T-cell (primary cell): ENCODE data around the gene RAPGEF4. TPM values are rescaled to one million over a fixed set of nuclear protein-coding genes. Genes with fewer than 3 reads are reported as not detected.

Experiments used
- ATAC-seq, 4 experiments: fragments of 200-7000 bp in 3 of 4; fragments of 150-1000 bp in 1 of 4; cut with Tn5 transposase; replicated peaks in 1 of 4; 1 replicate in 3 of 4; 2 replicates in 1 of 4; pipeline ENCODE4 v1.10.0; 2021; ENCODE audit warnings: moderate library complexity in 3 of 4, mild to moderate bottlenecking in 2 of 4, moderate number of reproducible peaks in 1 of 4
- CTCF ChIA-PET, 2 donors: fragments of 300-600 bp; sonication (Branson Sonifier 250); formaldehyde crosslinking; loops; one replicate each; lab custom pipeline; 2022; ENCODE audit warnings: antibody characterized with exemption in 2 of 2; lab: Charles Lee
- POLR2A ChIA-PET, 2 donors: fragments of 300-600 bp; sonication (Branson Sonifier 250); formaldehyde crosslinking; loops; one replicate each; lab custom pipeline; 2022; ENCODE audit warnings: antibody characterized with exemption in 2 of 2; lab: Charles Lee
- DNase-seq, 35 experiments: peaks; one replicate each; pipeline versions ENCODE4 v3.0.0 to v3.0.0-alpha.2; 2013 to 2023
- H3K27ac ChIP-seq: one replicate; pipeline ENCODE4 v1.5.1; 2013; ENCODE audit warnings: low read length
- H3K27me3 ChIP-seq, 2 experiments: replicated peaks in 1 of 2; 1 replicate in 1 of 2; 2 replicates in 1 of 2; pipeline versions ENCODE4 v1.6.1 to v1.7.0; 2013; ENCODE audit warnings: low read length in 1 of 2, mixed read lengths in 1 of 2; ENCODE audit not compliant: control insufficient read depth in 2 of 2, insufficient read depth in 2 of 2; ENCODE audit errors: extremely low read depth in 1 of 2
- H3K36me3 ChIP-seq, 2 donors: 1 replicate in 1 of 2; 2 replicates in 1 of 2; pipeline versions ENCODE4 v1.6.1 to v1.7.0; 2013; ENCODE audit warnings: low read length in 1 of 2; ENCODE audit not compliant: control insufficient read depth in 2 of 2, insufficient read depth in 1 of 2; ENCODE audit errors: extremely low read depth in 1 of 2
- H3K4me1 ChIP-seq, 2 experiments: 1 replicate in 1 of 2; 2 replicates in 1 of 2; pipeline versions ENCODE4 v1.6.1 to v1.7.0; 2013; ENCODE audit warnings: low read length in 2 of 2, mixed read lengths in 1 of 2; ENCODE audit not compliant: insufficient read depth in 2 of 2, control insufficient read depth in 1 of 2; ENCODE audit errors: extremely low read depth in 1 of 2
- H3K4me3 ChIP-seq, 2 donors: 1 replicate in 1 of 2; 2 replicates in 1 of 2; pipeline versions ENCODE4 v1.5.1 to v1.7.0; 2013; ENCODE audit warnings: mild to moderate bottlenecking in 2 of 2, low read length in 1 of 2, moderate library complexity in 1 of 2; ENCODE audit not compliant: control insufficient read depth in 1 of 2; ENCODE audit errors: extremely low read depth in 1 of 2
- H3K9me3 ChIP-seq: 2 replicates; pipeline ENCODE4 v1.7.0; 2013
- H3K27ac Mint-ChIP-seq, 2 donors: one replicate each; pipeline ENCODE4 v1.8.0; 2020 to 2021; ENCODE audit warnings: mild to moderate bottlenecking in 2 of 2, mixed read lengths in 2 of 2
- H3K27me3 Mint-ChIP-seq, 2 donors: one replicate each; pipeline ENCODE4 v1.8.0; 2021 to 2022; ENCODE audit warnings: mixed read lengths in 2 of 2
- H3K36me3 Mint-ChIP-seq: one replicate; pipeline ENCODE4 v1.8.0; 2021; ENCODE audit warnings: mixed read lengths
- H3K4me1 Mint-ChIP-seq, 3 donors: one replicate each; pipeline ENCODE4 v1.8.0; 2020 to 2022; ENCODE audit warnings: mixed read lengths in 3 of 3, mild to moderate bottlenecking in 1 of 3
- H3K4me3 Mint-ChIP-seq, 3 donors: one replicate each; pipeline ENCODE4 v1.8.0; 2020 to 2022; ENCODE audit warnings: mild to moderate bottlenecking in 3 of 3, mixed read lengths in 3 of 3, moderate library complexity in 3 of 3
- H3K9me3 Mint-ChIP-seq, 3 donors: one replicate each; pipeline ENCODE4 v1.8.0; 2020 to 2022; ENCODE audit warnings: mixed read lengths in 3 of 3
- WGBS: methylation state at CpG from one replicate; pipeline ENCODE4 v1.1.5; 2013; ENCODE audit warnings: missing lambda C conversion rate; ENCODE audit not compliant: insufficient coverage; 5-methylcytosine and 5-hydroxymethylcytosine counted together
- total RNA-seq, 35 experiments: library from RNA in 6 of 35; stranded (reverse) in 6 of 35; fragments of 120-200 nt in 1 of 35; gene quantifications; one replicate each; pipeline versions ENCODE4 v1.2.1 to v1.2.4 and lab custom pipeline; 2013 to 2026

Gene RAPGEF4
- total RNA-seq, 5 donors from 2014 or later (not counting 1 experiment from before 2014, with no cell fraction given): 0.18 to 2.5 (median 0.38) TPM

DNA sequence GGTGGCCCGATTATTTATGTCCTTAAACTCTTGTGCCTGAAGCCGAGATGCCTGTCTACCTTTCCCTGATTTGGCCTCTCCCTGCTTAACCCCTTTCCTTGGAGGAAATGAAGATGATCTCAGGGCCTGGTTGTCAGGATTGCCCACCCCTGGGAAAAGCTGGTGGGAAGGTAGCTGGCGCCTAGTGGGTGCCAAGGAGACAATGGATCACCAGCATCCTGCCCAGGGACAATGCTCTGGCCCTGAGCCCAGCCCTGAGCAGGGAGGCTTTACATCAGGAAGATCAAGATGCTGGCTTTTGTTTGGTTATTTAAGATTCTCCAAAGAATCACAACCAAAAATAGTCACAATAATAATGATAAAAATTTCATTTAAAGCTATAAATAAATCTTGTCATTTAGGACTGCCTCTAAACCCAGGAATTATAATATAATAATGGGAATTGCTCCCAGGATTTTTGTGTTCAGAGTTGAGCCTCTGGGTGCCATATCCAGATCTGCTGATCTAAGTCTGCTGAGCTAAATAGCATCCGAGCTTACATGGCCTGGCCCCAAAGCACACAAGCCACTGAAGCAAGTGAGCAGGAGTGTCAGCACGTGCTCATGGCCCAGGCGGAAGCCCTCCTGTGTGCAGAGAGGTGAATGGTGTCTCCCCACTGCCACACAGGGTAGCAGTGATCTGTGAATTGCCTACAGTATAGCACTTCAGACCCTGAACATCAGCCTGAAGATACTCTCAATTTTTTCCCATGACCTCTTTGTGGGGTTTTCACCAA is 282.2 kb downstream of the RAPGEF4 start:
- no peaks in the 10 kb centered on the region for H3K4me1 ChIP-seq
- Mint-ChIP-seq H3K36me3 (no peaks in the 10 kb centered on the region), H3K9me3 (no peaks in the 10 kb centered on the region), H3K27ac (no peak overlapping the region), H3K4me1 (no peaks in the 10 kb centered on the region), H3K4me3 (no peak overlapping the region), H3K27me3 (no peaks in the 10 kb centered on the region)
- ATAC-seq (no peak), DNase-seq (no peak)
- ChIA-PET CTCF (interaction anchor here in 1 of 2 donors (1.6 kb wide), 1 partner anchor 9 kb away, joined by 8 read pairs; no protein-coding TSS in a partner anchor), POLR2A (no interaction called here)
- H3K27ac ChIP-seq: no peak overlapping the region
- H3K27me3 ChIP-seq: peaks cover 0 to 2% of the 10 kb centered on the region in 2 experiments
- no peaks in the 10 kb centered on the region for H3K36me3 ChIP-seq
- no CpG with 5 or more reads among the region's 6 CpGs for WGBS
- H3K9me3 ChIP-seq: no peaks in the 10 kb centered on the region
- no peak overlapping the region for H3K4me3 ChIP-seq

DNA sequence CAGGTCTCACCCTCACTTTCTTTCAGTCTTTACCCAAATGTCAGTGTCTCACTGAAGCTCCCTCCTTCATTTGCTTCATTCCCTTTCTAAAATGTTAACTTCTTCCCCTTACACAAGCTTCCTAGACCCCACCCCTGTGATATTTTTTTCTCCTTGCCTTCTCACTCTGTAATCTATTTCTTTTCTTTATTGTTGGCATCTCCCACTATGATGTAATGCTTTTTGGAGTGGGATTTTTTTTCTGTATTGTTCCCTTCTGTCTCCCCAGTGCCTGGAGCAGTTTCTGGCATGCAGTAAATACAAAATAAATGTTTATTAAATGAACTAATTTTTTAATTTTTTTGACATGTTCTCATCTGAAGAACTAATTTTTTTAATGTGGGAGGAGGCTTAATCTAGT is 284.1 kb downstream of the RAPGEF4 start:
- Histone ChIP-seq H3K4me1 (no peaks in the 10 kb centered on the region), H3K27me3 (peaks cover 0 to 2% of the 10 kb centered on the region in 2 experiments), H3K36me3 (no peaks in the 10 kb centered on the region), H3K27ac (no peak overlapping the region), H3K4me3 (no peak overlapping the region), H3K9me3 (no peaks in the 10 kb centered on the region)
- DNase-seq (no peak), ATAC-seq (no peak)
- no peak overlapping the region for H3K27ac Mint-ChIP-seq
- H3K9me3 Mint-ChIP-seq: no peaks in the 10 kb centered on the region
- H3K36me3 Mint-ChIP-seq: no peaks in the 10 kb centered on the region
- ChIA-PET CTCF (no interaction called here), POLR2A (no interaction called here)
- no peak overlapping the region for H3K4me3 Mint-ChIP-seq
- peaks cover 0 to 3% of the 10 kb centered on the region in 2 donors for H3K27me3 Mint-ChIP-seq
- H3K4me1 Mint-ChIP-seq: no peaks in the 10 kb centered on the region

DNA sequence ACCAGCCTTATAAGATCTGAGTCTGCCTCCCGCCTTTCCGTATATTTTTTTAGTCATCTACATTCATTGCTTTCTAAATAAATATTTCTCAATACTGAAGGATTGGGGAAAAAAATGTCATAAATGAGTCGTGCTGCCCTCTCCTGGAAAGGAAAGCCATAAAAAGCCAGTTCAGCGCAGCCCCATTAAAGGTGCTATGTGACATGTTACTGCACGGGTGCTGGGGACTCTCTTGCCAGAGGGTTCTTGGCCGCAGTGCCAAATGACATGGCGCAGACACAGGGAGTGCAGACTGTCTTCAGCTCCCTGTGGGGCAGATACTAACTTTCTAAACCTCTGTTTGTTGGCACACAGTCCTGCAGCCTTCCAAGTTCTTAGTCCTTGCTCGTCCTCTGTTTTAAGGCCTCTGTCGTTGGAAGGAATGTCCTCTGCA is 286.3 kb downstream of the RAPGEF4 start:
- no peak overlapping the region for H3K27ac Mint-ChIP-seq
- H3K9me3 ChIP-seq: no peaks in the 10 kb centered on the region
- WGBS: 83% methylated on average over 7 of the region's 9 CpGs
- H3K27me3 Mint-ChIP-seq: peaks cover 0 to 14% of the 10 kb centered on the region in 2 donors
- no peaks in the 10 kb centered on the region for H3K4me1 ChIP-seq
- no peaks in the 10 kb centered on the region for H3K36me3 Mint-ChIP-seq
- DNase-seq: no peak
- H3K4me3 Mint-ChIP-seq: no peak overlapping the region
- H3K36me3 ChIP-seq: no peaks in the 10 kb centered on the region
- no peaks in the 10 kb centered on the region for H3K4me1 Mint-ChIP-seq
- ChIA-PET CTCF (no interaction called here), POLR2A (no interaction called here)
- peaks cover 0 to 2% of the 10 kb centered on the region in 2 experiments for H3K27me3 ChIP-seq
- no peak overlapping the region for H3K4me3 ChIP-seq
- H3K27ac ChIP-seq: no peak overlapping the region
- ATAC-seq: no peak
- H3K9me3 Mint-ChIP-seq: no peaks in the 10 kb centered on the region

DNA sequence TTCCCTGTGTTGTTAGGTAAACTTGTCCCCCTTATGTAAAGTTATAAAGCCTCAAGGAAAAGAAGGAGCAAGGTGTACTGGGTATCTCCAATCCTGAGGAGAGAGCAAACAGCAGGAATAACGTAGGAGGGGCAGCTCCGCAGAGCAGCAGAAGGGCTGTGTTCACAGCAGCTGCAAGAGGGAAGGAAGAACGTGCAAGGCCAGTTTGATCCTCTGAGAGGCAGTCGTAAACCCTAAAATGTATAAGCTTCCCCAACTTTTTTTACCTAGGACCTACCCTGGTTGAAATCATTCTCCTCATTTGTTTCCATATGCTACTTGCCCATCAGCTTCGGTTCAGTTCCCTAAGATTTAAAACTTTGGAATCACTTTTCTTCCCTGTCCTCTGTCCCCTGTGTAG is 288.1 kb downstream of the RAPGEF4 start:
- Mint-ChIP-seq H3K9me3 (no peaks in the 10 kb centered on the region), H3K4me1 (peaks cover 0 to 7% (median 2%) of the 10 kb centered on the region in 3 donors), H3K27ac (no peak overlapping the region), H3K27me3 (peaks cover 5 to 17% of the 10 kb centered on the region in 2 donors), H3K36me3 (no peaks in the 10 kb centered on the region), H3K4me3 (no peak overlapping the region)
- Histone ChIP-seq H3K36me3 (no peaks in the 10 kb centered on the region), H3K9me3 (no peaks in the 10 kb centered on the region), H3K27ac (no peak overlapping the region), H3K4me1 (no peaks in the 10 kb centered on the region), H3K4me3 (no peak overlapping the region), H3K27me3 (no peaks in the 10 kb centered on the region)
- ChIA-PET POLR2A (no interaction called here), CTCF (interaction anchor here in 1 of 2 donors (0.6 kb wide), 1 partner anchor 433 kb away, joined by 3 read pairs; no protein-coding TSS in a partner anchor)
- no peak for ATAC-seq
- WGBS: 90% methylated on average over 2 of the region's 5 CpGs
- DNase-seq: no peak

DNA sequence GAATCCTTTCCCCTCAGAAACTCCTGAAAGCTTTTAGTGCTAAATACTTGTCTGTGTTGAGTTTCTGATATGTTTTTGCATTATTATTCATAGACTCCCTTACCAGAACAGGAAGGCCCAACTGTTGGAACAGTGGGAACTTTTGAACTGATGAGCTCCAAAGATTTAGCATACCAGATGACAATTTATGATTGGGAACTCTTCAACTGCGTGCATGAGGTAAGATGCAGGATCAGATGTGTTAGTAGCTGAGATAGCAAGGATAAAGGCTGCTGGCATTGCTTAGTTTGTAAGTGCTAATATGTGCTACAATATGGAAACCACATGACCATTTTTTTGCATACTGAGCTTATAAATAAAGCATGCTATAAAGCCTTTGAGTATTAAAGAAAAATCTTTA is 290.8 kb downstream of the RAPGEF4 start:
- ATAC-seq: no peak
- ChIA-PET POLR2A (no interaction called here), CTCF (interaction anchor here (0.5 to 4.8 kb wide), 18 partner anchors 9 to 1407 kb away, joined by 3 to 71 read pairs (median 4); no protein-coding TSS in a partner anchor)
- DNase-seq: no peak
- H3K27ac ChIP-seq: no peak overlapping the region
- no peaks in the 10 kb centered on the region for H3K9me3 ChIP-seq
- Mint-ChIP-seq H3K4me1 (peaks cover 0 to 7% (median 2%) of the 10 kb centered on the region in 3 donors), H3K4me3 (no peak overlapping the region), H3K36me3 (no peaks in the 10 kb centered on the region), H3K27ac (no peak overlapping the region), H3K9me3 (no peaks in the 10 kb centered on the region), H3K27me3 (peaks cover 5 to 17% of the 10 kb centered on the region in 2 donors)
- H3K4me1 ChIP-seq: no peaks in the 10 kb centered on the region
- WGBS: no CpG with 5 or more reads among the region's 1 CpG
- no peak overlapping the region for H3K4me3 ChIP-seq
- no peaks in the 10 kb centered on the region for H3K36me3 ChIP-seq
- no peaks in the 10 kb centered on the region for H3K27me3 ChIP-seq

GRCh38 chr2:173027181-173028128 is 291.8 kb downstream of the RAPGEF4 start:
- Mint-ChIP-seq H3K27me3 (peaks cover 5 to 17% of the 10 kb centered on the region in 2 donors), H3K36me3 (no peaks in the 10 kb centered on the region), H3K4me1 (peaks cover 0 to 7% (median 2%) of the 10 kb centered on the region in 3 donors), H3K27ac (no peak overlapping the region), H3K9me3 (no peaks in the 10 kb centered on the region), H3K4me3 (no peak overlapping the region)
- Histone ChIP-seq H3K9me3 (no peaks in the 10 kb centered on the region), H3K36me3 (no peaks in the 10 kb centered on the region), H3K27me3 (no peaks in the 10 kb centered on the region), H3K4me1 (no peaks in the 10 kb centered on the region), H3K27ac (no peak overlapping the region), H3K4me3 (no peak overlapping the region)
- peak; percentile 24 to 89 (median 60) for DNase-seq
- ATAC-seq: peak; percentile 62 to 72 (median 68)
- POLR2A ChIA-PET: interaction anchor here (0.6 to 1.0 kb wide), 2 partner anchors 182 to 1327 kb away, joined by 3 to 6 read pairs; no protein-coding TSS in a partner anchor
- CTCF ChIA-PET: interaction anchor here (0.5 to 4.8 kb wide), 26 partner anchors 10 to 1406 kb away, joined by 3 to 71 read pairs (median 4); no protein-coding TSS in a partner anchor
- 12% methylated on average over 5 of the region's 8 CpGs for WGBS
